Stimulated activated CD8-positive, alpha-beta memory T cell treated with anti-CD3 and anti-CD28 coated beads, Interleukin-15, amount 100 ng/mL, for 24 hours (primary cell): ENCODE measurements around the gene EXOSC5.

Experiments used
- DNase-seq: peaks from one replicate; pipeline ENCODE4 v3.0.0-alpha.2; 2020; ENCODE audit warnings: low read depth

The EXOSC5 gene

DNA sequence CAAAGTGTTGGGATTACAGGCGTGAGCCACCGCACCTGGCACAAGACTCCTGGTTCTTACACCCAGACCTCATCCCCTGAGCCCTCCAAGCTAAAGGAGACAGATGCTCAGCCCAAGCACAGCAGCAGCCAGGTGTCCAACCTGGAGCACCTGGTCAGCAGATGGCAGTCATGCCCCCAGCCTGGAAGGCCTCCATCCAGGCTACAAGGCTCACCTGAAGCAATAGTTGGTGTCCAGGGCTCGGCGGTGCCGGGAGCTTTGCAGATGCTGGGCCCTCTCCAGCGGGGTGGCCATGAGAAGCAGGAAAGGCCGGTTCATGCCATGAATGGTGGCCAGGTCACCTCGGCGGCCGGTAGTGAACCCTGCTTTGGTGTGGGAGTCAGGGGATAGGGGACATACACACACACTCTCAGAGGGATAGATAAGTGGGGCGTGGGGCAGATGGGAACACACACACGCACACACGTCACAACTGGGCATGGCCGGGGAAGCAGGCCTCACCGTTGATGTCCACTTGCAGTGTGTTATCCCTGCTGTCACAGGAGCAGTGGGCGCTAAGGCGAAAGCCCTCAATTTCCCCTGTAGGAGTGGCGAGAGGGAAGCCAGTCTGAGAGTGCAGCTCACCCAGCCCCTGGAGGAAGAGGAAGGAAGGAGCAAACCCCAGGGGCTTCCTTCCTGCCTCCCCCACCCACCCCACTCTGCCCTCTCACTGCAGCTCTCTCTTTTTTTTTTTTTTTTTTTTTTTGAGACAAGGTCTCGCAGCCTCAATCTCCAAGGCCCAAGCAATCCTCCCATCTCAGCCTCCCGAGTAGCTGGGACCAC is 55.3 kb downstream of the EXOSC5 start:
- DNase-seq: no peak

DNA sequence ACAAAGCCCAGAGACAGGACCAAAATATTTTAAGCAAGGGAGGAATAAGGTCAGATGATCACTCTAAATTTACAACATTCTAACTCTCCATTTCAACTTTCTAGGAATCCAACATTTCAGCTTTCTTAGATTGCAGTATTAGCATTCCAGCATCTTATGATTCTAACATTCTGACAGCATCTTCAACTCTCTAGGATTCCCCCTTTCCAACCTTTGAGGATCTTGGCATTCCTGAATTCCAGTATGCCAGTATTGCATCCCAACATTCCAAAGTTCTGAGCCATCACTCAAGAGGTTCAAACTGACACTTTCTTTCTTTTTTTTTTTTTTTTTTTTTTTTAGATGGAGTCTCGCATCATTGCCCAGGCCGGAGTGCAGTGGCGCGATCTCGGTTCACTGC is 57.2 kb downstream of the EXOSC5 start:
- no peak for DNase-seq
